ENCODE results near the gene NFASC. TPM values are rescaled to one million over a fixed set of nuclear protein-coding genes. Genes with fewer than 3 reads are reported as not detected.

NFASC gene
- total RNA-seq, 1 experiment from 2014 or later: 20.1 TPM

DNA sequence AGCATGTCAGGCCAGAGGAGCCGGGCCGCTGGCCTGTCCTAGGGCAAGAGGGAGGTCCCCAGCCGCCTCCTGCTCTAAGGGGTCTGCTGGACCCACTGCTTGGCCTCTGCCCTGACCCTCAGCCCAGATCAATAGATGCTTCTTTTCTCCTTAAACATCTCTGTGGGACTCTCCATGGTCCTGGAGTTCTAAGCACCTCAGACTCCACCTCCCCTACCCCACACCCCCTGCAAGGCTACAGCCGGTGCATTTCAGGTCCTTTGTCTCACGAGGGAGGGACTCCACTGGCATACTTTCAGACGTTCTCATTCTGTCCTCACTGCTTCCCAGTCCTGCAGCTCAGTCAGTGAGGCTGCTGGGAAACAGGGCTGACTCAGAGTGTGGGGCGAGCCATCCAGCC is 183.4 kb downstream of the NFASC start:
- ChIA-PET POLR2A (no interaction called here), CTCF (interaction anchor here (0.9 to 4.2 kb wide), 2 partner anchors 10 to 65 kb away, joined by 3 to 25 read pairs; no protein-coding TSS in a partner anchor)
- no peaks in the 10 kb centered on the region for H3K4me1 Mint-ChIP-seq
- no peaks in the 10 kb centered on the region for H3K36me3 Mint-ChIP-seq
- no peaks in the 10 kb centered on the region for H3K27me3 Mint-ChIP-seq (ENCODE audit: low read depth)
- no peaks in the 10 kb centered on the region for H3K9me3 Mint-ChIP-seq
- no peak overlapping the region for H3K27ac Mint-ChIP-seq
- ATAC-seq (peak; percentile 14; the same call in 1 of the 2 replicates), DNase-seq (ENCODE audit: low spot score) (no peak)
- no peak overlapping the region for H3K4me3 Mint-ChIP-seq
- TF ChIP-seq NFE2L1 (CRISPR knock-in tag; IDR thresholded peaks at IDR 0.05): no peak

GRCh38 chr1:205056188-205056611 is 185.5 kb downstream of the NFASC start:
- CTCF ChIA-PET: interaction anchor here (1.6 to 1.7 kb wide), 3 partner anchors 67 to 249 kb away, joined by 4 to 5 read pairs (median 4); no protein-coding TSS in a partner anchor
- TF ChIP-seq GRHL2 (CRISPR knock-in tag; IDR thresholded peaks at IDR 0.05; ENCODE audit: insufficient replicate concordance, severe bottlenecking) (no peak), ATF3 (CRISPR knock-in tag; conservative IDR thresholded peaks at IDR 0.05) (no peak), MAX (CRISPR knock-in tag; IDR thresholded peaks at IDR 0.05) (no peak)
- TF ChIP-seq, protein P1, sequence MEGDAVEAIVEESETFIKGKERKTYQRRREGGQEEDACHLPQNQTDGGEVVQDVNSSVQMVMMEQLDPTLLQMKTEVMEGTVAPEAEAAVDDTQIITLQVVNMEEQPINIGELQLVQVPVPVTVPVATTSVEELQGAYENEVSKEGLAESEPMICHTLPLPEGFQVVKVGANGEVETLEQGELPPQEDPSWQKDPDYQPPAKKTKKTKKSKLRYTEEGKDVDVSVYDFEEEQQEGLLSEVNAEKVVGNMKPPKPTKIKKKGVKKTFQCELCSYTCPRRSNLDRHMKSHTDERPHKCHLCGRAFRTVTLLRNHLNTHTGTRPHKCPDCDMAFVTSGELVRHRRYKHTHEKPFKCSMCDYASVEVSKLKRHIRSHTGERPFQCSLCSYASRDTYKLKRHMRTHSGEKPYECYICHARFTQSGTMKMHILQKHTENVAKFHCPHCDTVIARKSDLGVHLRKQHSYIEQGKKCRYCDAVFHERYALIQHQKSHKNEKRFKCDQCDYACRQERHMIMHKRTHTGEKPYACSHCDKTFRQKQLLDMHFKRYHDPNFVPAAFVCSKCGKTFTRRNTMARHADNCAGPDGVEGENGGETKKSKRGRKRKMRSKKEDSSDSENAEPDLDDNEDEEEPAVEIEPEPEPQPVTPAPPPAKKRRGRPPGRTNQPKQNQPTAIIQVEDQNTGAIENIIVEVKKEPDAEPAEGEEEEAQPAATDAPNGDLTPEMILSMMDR (IDR thresholded peaks at IDR 0.05): no peak

GRCh38 chr1:205056956-205057568 is 186.4 kb downstream of the NFASC start:
- POLR2A ChIA-PET: no interaction called here

More at GRCh38 chr1:205056188-205056611, 185.5 kb downstream of the NFASC start:
- Mint-ChIP-seq H3K4me3 (no peak overlapping the region), H3K9me3 (no peaks in the 10 kb centered on the region), H3K27me3 (ENCODE audit: low read depth) (no peaks in the 10 kb centered on the region), H3K27ac (no peak overlapping the region), H3K4me1 (peaks cover under 1% of the 10 kb centered on the region; the same call in 1 of the 2 replicates), H3K36me3 (no peaks in the 10 kb centered on the region)
- POLR2A ChIA-PET: no interaction called here
- DNase-seq (ENCODE audit: low spot score) (no peak), ATAC-seq (no peak)

DNA sequence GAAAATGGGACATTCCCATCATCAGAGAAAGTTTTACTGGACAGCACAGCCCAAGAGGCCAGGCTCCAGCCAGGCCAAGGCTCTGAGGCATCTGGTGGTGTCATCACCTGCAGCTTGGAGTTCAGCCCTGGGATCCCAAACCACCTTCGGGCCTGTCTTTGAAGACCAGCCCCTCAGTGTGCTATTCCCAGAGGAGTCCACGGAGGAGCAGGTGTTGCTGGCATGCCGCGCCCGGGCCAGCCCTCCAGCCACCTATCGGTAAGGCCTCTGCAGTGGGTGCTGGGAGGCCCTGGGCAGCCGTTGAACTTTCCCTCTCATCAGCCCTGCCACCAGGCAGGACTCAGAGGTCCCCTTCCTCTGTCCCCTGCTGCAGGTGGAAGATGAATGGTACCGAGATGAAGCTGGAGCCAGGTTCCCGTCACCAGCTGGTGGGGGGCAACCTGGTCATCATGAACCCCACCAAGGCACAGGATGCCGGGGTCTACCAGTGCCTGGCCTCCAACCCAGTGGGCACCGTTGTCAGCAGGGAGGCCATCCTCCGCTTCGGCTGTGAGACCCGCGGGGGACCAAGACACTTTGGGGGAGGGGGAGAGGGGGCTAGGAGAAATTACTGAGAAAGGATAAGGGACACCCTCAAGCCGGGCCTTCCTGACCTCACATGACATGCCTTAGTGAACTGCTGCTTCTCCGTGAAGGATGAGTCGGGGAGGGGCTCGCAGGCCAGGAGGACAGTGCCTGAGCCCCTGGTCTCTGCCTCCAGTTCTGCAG is 187.3 kb downstream of the NFASC start:
- Mint-ChIP-seq H3K27me3 (ENCODE audit: low read depth) (no peaks in the 10 kb centered on the region), H3K9me3 (no peaks in the 10 kb centered on the region), H3K36me3 (no peaks in the 10 kb centered on the region), H3K4me3 (no peak overlapping the region), H3K4me1 (peaks cover 9% of the 10 kb centered on the region; the same call in 1 of the 2 replicates), H3K27ac (no peak overlapping the region)
- ChIA-PET POLR2A (no interaction called here), CTCF (interaction anchor here (0.6 kb wide), 1 partner anchor 67 kb away, joined by 3 read pairs; no protein-coding TSS in a partner anchor)
- ATAC-seq (no peak), DNase-seq (ENCODE audit: low spot score) (no peak)
- TF ChIP-seq ZNF317 (CRISPR knock-in tag; IDR thresholded peaks at IDR 0.05; ENCODE audit: borderline replicate concordance, low read depth): no peak
- no peak for TF ChIP-seq ZNF532 (CRISPR knock-in tag; IDR thresholded peaks at IDR 0.05; ENCODE audit: borderline replicate concordance)
- TF ChIP-seq AR (CRISPR knock-in tag; IDR thresholded peaks at IDR 0.05): no peak
- TF ChIP-seq ZNF232 (CRISPR knock-in tag; IDR thresholded peaks at IDR 0.05): no peak
- no peak for TF ChIP-seq ATF1 (CRISPR knock-in tag; IDR thresholded peaks at IDR 0.05)

More at GRCh38 chr1:205056956-205057568, 186.4 kb downstream of the NFASC start:
- ATAC-seq: no peak
- H3K4me1 Mint-ChIP-seq: peaks cover 8% of the 10 kb centered on the region; the same call in 1 of the 2 replicates
- H3K27me3 Mint-ChIP-seq (ENCODE audit: low read depth): no peaks in the 10 kb centered on the region
- CTCF ChIA-PET: interaction anchor here (1.6 to 1.7 kb wide), 2 partner anchors 68 to 250 kb away, joined by 4 to 5 read pairs; no protein-coding TSS in a partner anchor
- no peak overlapping the region for H3K4me3 Mint-ChIP-seq
- no peaks in the 10 kb centered on the region for H3K9me3 Mint-ChIP-seq
- no peak for DNase-seq (ENCODE audit: low spot score)
- TF ChIP-seq NR2C2 (CRISPR knock-in tag; IDR thresholded peaks at IDR 0.05): no peak
- TF ChIP-seq ESRRA (CRISPR knock-in tag; IDR thresholded peaks at IDR 0.05; ENCODE audit: borderline replicate concordance): no peak
- H3K27ac Mint-ChIP-seq: no peak overlapping the region
- H3K36me3 Mint-ChIP-seq: no peaks in the 10 kb centered on the region

Data from WTC11 (cell line).